Measurements from ENCODE around the gene DTD2. TPM values are rescaled to one million over a fixed set of nuclear protein-coding genes. Genes with fewer than 3 reads are reported as not detected.

The DTD2 gene
- total RNA-seq, 1 donor from 2014 or later: 5.1 TPM

GRCh38 chr14:31461545-31461944, 4.2 kb upstream of the DTD2 start:
- no peak for TF ChIP-seq CTCF (IDR thresholded peaks at IDR 0.05; ENCODE audit: unreplicated experiment)
- H3K4me1 Mint-ChIP-seq (ENCODE audit: unreplicated experiment): peaks cover 7% of the 10 kb centered on the region
- no peaks in the 10 kb centered on the region for H3K36me3 Mint-ChIP-seq (ENCODE audit: low read depth, unreplicated experiment)
- no peak overlapping the region for H3K27ac Mint-ChIP-seq (ENCODE audit: unreplicated experiment)
- DNase-seq (ENCODE audit: low spot score): no peak
- no peaks in the 10 kb centered on the region for H3K9me3 Mint-ChIP-seq (ENCODE audit: unreplicated experiment)
- H3K27me3 Mint-ChIP-seq (ENCODE audit: unreplicated experiment): no peaks in the 10 kb centered on the region
- H3K4me3 Mint-ChIP-seq (ENCODE audit: unreplicated experiment): no peak overlapping the region

GRCh38 chr14:31457665-31458659, 656 bp upstream of the DTD2 start:
- H3K9me3 Mint-ChIP-seq (ENCODE audit: unreplicated experiment): no peaks in the 10 kb centered on the region
- no peak overlapping the region for H3K27ac Mint-ChIP-seq (ENCODE audit: unreplicated experiment)
- DNase-seq (ENCODE audit: low spot score): no peak
- no peaks in the 10 kb centered on the region for H3K36me3 Mint-ChIP-seq (ENCODE audit: low read depth, unreplicated experiment)
- H3K27me3 Mint-ChIP-seq (ENCODE audit: unreplicated experiment): no peaks in the 10 kb centered on the region
- TF ChIP-seq CTCF (IDR thresholded peaks at IDR 0.05; ENCODE audit: unreplicated experiment): no peak
- H3K4me3 Mint-ChIP-seq (ENCODE audit: unreplicated experiment): peak overlapping the region; percentile 94
- peaks cover 10% of the 10 kb centered on the region for H3K4me1 Mint-ChIP-seq (ENCODE audit: unreplicated experiment)

- peak; percentile 67 for TF ChIP-seq CTCF (IDR thresholded peaks at IDR 0.05; ENCODE audit: unreplicated experiment)
Observed at GRCh38 chr14:31449971-31450610, 7.2 kb downstream of the DTD2 start.

GRCh38 chr14:31449136-31449535, 8.2 kb downstream of the DTD2 start:
- Mint-ChIP-seq H3K4me3 (ENCODE audit: unreplicated experiment) (no peak overlapping the region), H3K36me3 (ENCODE audit: low read depth, unreplicated experiment) (peaks cover 3% of the 10 kb centered on the region), H3K9me3 (ENCODE audit: unreplicated experiment) (no peaks in the 10 kb centered on the region), H3K4me1 (ENCODE audit: unreplicated experiment) (no peaks in the 10 kb centered on the region), H3K27me3 (ENCODE audit: unreplicated experiment) (no peaks in the 10 kb centered on the region), H3K27ac (ENCODE audit: unreplicated experiment) (no peak overlapping the region)
- no peak for TF ChIP-seq CTCF (IDR thresholded peaks at IDR 0.05; ENCODE audit: unreplicated experiment)
- DNase-seq (ENCODE audit: low spot score): no peak

More at GRCh38 chr14:31449971-31450610, 7.2 kb downstream of the DTD2 start:
- no peak for DNase-seq (ENCODE audit: low spot score)
- Mint-ChIP-seq H3K4me3 (ENCODE audit: unreplicated experiment) (no peak overlapping the region), H3K4me1 (ENCODE audit: unreplicated experiment) (no peaks in the 10 kb centered on the region), H3K9me3 (ENCODE audit: unreplicated experiment) (no peaks in the 10 kb centered on the region), H3K27me3 (ENCODE audit: unreplicated experiment) (no peaks in the 10 kb centered on the region), H3K36me3 (ENCODE audit: low read depth, unreplicated experiment) (peaks cover 3% of the 10 kb centered on the region), H3K27ac (ENCODE audit: unreplicated experiment) (no peak overlapping the region)

GRCh38 chr14:31445703-31446102, 11.6 kb downstream of the DTD2 start:
- Mint-ChIP-seq H3K4me1 (ENCODE audit: unreplicated experiment) (no peaks in the 10 kb centered on the region), H3K27me3 (ENCODE audit: unreplicated experiment) (no peaks in the 10 kb centered on the region), H3K9me3 (ENCODE audit: unreplicated experiment) (no peaks in the 10 kb centered on the region), H3K27ac (ENCODE audit: unreplicated experiment) (no peak overlapping the region), H3K36me3 (ENCODE audit: low read depth, unreplicated experiment) (no peaks in the 10 kb centered on the region), H3K4me3 (ENCODE audit: unreplicated experiment) (no peak overlapping the region)
- TF ChIP-seq CTCF (IDR thresholded peaks at IDR 0.05; ENCODE audit: unreplicated experiment): no peak
- no peak for DNase-seq (ENCODE audit: low spot score)

Measured in endothelial cell (in vitro differentiated cells).